GM12801 (cell line): ENCODE data around the gene KRT39.
"Not testable (repeated sequence)": the region's sequence is repeated elsewhere in the genome, so short reads cannot be mapped to it uniquely, and the experiment has no call there.

ENCODE experiments used
- TF ChIP-seq, protein P1 (sequence below): IDR thresholded peaks from one replicate; pipeline ENCODE4 v1.5.1; 2011; ENCODE audit warnings: control low read depth; ENCODE audit not compliant: insufficient read length; ENCODE audit errors: extremely low read depth

Gene KRT39

GRCh38 chr17:41008811-41009210, 42.1 kb upstream of the KRT39 start, which contains the start of gene KRTAP3-1:
Gene KRTAP3-1, minus strand, starts transcription at chr17:41009128. Its CDS starts 54 bp downstream, at chr17:41009074.
- TF ChIP-seq, protein P1, sequence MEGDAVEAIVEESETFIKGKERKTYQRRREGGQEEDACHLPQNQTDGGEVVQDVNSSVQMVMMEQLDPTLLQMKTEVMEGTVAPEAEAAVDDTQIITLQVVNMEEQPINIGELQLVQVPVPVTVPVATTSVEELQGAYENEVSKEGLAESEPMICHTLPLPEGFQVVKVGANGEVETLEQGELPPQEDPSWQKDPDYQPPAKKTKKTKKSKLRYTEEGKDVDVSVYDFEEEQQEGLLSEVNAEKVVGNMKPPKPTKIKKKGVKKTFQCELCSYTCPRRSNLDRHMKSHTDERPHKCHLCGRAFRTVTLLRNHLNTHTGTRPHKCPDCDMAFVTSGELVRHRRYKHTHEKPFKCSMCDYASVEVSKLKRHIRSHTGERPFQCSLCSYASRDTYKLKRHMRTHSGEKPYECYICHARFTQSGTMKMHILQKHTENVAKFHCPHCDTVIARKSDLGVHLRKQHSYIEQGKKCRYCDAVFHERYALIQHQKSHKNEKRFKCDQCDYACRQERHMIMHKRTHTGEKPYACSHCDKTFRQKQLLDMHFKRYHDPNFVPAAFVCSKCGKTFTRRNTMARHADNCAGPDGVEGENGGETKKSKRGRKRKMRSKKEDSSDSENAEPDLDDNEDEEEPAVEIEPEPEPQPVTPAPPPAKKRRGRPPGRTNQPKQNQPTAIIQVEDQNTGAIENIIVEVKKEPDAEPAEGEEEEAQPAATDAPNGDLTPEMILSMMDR = no peak

DNA sequence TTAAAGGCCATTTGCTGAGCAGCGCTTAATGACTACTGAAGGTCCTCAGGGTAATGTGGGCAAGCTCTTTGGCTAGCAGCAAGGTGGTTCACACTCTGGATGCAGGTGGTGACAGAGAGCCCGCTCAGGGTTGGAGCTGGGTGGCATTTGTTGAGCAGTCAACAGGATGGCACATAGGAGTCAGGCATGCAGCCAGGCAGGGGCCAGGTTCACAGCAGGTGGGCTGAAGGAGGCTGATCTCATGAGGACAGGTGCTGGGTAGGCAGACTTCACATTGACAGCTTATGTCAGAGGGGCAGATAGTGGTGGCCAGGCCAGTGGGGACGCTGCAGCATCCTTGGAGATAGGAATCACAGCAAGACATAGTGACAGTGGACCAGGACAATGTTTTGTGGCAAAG, 37.6 kb upstream of the KRT39 start:
- TF ChIP-seq, protein P1 = no peak

- TF ChIP-seq, protein P1 = no peak
Observed at GRCh38 chr17:41003926-41004325, 37.2 kb upstream of the KRT39 start.

GRCh38 chr17:41002814-41003213, 36.1 kb upstream of the KRT39 start:
- TF ChIP-seq, protein P1 = no peak

GRCh38 chr17:41001795-41002194, 35.0 kb upstream of the KRT39 start:
- TF ChIP-seq, protein P1 = no peak

DNA sequence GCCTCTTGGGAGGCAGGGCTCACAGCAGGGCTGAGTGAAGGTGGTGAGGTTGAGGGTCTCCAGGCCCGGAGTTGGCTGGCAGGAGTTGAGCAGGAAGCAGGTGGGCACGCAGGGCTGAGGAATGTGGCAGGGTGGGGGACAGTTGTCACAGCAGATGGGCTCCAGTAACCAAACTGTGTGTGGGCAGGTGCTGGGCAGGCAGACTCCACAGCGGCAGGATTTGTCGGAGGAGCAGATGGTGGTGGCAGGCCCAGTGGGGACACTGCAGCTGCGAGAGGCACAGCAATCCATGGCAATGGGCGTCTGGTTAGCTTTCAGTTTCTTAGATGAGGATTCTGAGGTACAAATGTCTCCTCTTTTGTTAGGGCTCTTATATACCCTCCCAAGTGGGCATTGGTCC, 32.8 kb upstream of the KRT39 start, which contains the start of gene KRTAP3-2:
Gene KRTAP3-2 (minus strand): TSS at position 344 of the 400 bp plus-strand sequence. CDS start 53 bp downstream, at position 291.
- TF ChIP-seq, protein P1 = not testable (repeated sequence)

- TF ChIP-seq, protein P1 = no peak
Observed at GRCh38 chr17:40997361-40997760, 30.6 kb upstream of the KRT39 start.
